Measurements from ENCODE around the gene LCLAT1. TPM values are rescaled to one million over a fixed set of nuclear protein-coding genes. Genes with fewer than 3 reads are reported as not detected.

The LCLAT1 gene
- total and polyA plus RNA-seq, 2 of the 4 experiments (the other 2 are of a cell fraction): 7.5 to 11.5 TPM

- POLR2A ChIA-PET (ENCODE audit: unreplicated experiment): no interaction called here
- peak; percentile 7 for DNase-seq
- TF ChIP-seq CHD1 (IDR thresholded peaks at IDR 0.05; ENCODE audit: low read depth, low read length) (no peak), NFE2L2 (IDR thresholded peaks at IDR 0.05; ENCODE audit: low read depth, low read length) (no peak), RAD21 (IDR thresholded peaks at IDR 0.05; ENCODE audit: low read length) (no peak), USF2 (IDR thresholded peaks at IDR 0.05; ENCODE audit: low read depth, low read length) (no peak), MXI1 (IDR thresholded peaks at IDR 0.05; ENCODE audit: borderline replicate concordance, low read depth, low read length) (no peak), RFX5 (IDR thresholded peaks at IDR 0.05; ENCODE audit: low read depth, low read length) (no peak), FOS (IDR thresholded peaks at IDR 0.05; ENCODE audit: low read depth, low read length) (no peak), CEBPB (IDR thresholded peaks at IDR 0.05; ENCODE audit: low read depth, low read length) (no peak), CTCF (conservative IDR thresholded peaks at IDR 0.05; ENCODE audit: low read depth, low read length) (no peak), MAZ (IDR thresholded peaks at IDR 0.05; ENCODE audit: borderline replicate concordance, low read depth, low read length) (no peak), ELK1 (IDR thresholded peaks at IDR 0.05; ENCODE audit: borderline replicate concordance, low read depth, low read length) (no peak), MAFK (IDR thresholded peaks at IDR 0.05; ENCODE audit: low read depth, low read length) (no peak), RCOR1 (IDR thresholded peaks at IDR 0.05; ENCODE audit: insufficient replicate concordance, low read length) (no peak), BHLHE40 (IDR thresholded peaks at IDR 0.05; ENCODE audit: low read depth, low read length) (no peak), SMC3 (IDR thresholded peaks at IDR 0.05; ENCODE audit: low read depth, low read length) (no peak), POLR2A (IDR thresholded peaks at IDR 0.05; ENCODE audit: low read depth, low read length) (no peak)
Observed at GRCh38 chr2:30588994-30589393, 141.9 kb downstream of the LCLAT1 start.

More at GRCh38 chr2:30588994-30589393, 141.9 kb downstream of the LCLAT1 start:
- no peak overlapping the region for H3K9ac ChIP-seq (ENCODE audit: low read depth, low read length)
- no peak for ATAC-seq (ENCODE audit: low read depth)
- CTCF ChIA-PET: interaction anchor here (0.5 kb wide), 1 partner anchor 374 kb away, joined by 3 read pairs; no protein-coding TSS in a partner anchor
- H2AK5ac ChIP-seq (ENCODE audit: low read depth, low read length): no peak overlapping the region
- in situ Hi-C loops (cut with MboI; ENCODE audit: low sequenced_read_pairs): no loop called here
- no peak overlapping the region for H4K8ac ChIP-seq (ENCODE audit: low read depth in 2 of 2, low read length in 2 of 2)
- no TSS peak for BruUV-seq (replicated peaks)
- H2AFZ ChIP-seq (replicated peaks; ENCODE audit: low read length, poor library complexity): no peak overlapping the region
- no peaks in the 10 kb centered on the region for H3K9me1 ChIP-seq (ENCODE audit: insufficient read depth, low read length)
- H4K91ac ChIP-seq (ENCODE audit: insufficient read depth, low read depth, low read length): no peak overlapping the region
- no peaks in the 10 kb centered on the region; the same call in 1 of the 2 replicates for H3K36me3 ChIP-seq (ENCODE audit: control insufficient read depth, insufficient read depth, low read length)
- H3K56ac ChIP-seq (ENCODE audit: extremely low read depth, insufficient read depth, low read length): no peak overlapping the region
- H3K4me2 ChIP-seq (ENCODE audit: low read depth, low read length): no peak overlapping the region
- H3K4ac ChIP-seq (ENCODE audit: low read depth, low read length): no peak overlapping the region
- H3K4me1 ChIP-seq (ENCODE audit: control insufficient read depth, insufficient read depth, low read length): peaks cover 4% of the 10 kb centered on the region; the same call in 1 of the 2 replicates
- no peak overlapping the region for H3K14ac ChIP-seq (replicated peaks; ENCODE audit: low read depth, low read length)
- no peaks in the 10 kb centered on the region for H3K27me3 ChIP-seq (ENCODE audit: control insufficient read depth, insufficient read depth, low read length)
- H4K5ac ChIP-seq (ENCODE audit: low read depth, low read length): no peak overlapping the region
- no peak overlapping the region for H2AK9ac ChIP-seq (replicated peaks; ENCODE audit: low read depth, low read length, poor library complexity)
- intact Hi-C loops (cut with micrococcal nuclease): no loop called here
- no peak overlapping the region for H2BK120ac ChIP-seq (ENCODE audit: low read depth, low read length)
- H3K27ac ChIP-seq (ENCODE audit: insufficient read depth, low read length): no peak overlapping the region
- no peak overlapping the region for H2BK15ac ChIP-seq (ENCODE audit: low read depth, low read length)
- no peak overlapping the region for H3K18ac ChIP-seq (ENCODE audit: low read depth, low read length)
- H3K4me3 ChIP-seq (ENCODE audit: insufficient read depth, low read depth, low read length): no peak overlapping the region
- H3K79me1 ChIP-seq (ENCODE audit: low read depth in 1 of 2, low read length in 2 of 2): peaks cover 9 to 14% of the 10 kb centered on the region in 2 experiments; a peak in 2 of 4 replicates
- H2BK5ac ChIP-seq (ENCODE audit: low read depth, low read length, poor library complexity, severe bottlenecking): no peak overlapping the region
- H4K20me1 ChIP-seq (ENCODE audit: insufficient read depth, low read length): no peaks in the 10 kb centered on the region
- no peak overlapping the region for H3K23ac ChIP-seq (ENCODE audit: low read depth, low read length)
- H2BK20ac ChIP-seq (ENCODE audit: low read depth, low read length): no peak overlapping the region
- H3K9me3 ChIP-seq (ENCODE audit: control insufficient read depth, insufficient read depth, low read length): no peaks in the 10 kb centered on the region
- dilution Hi-C loops (cut with HindIII; ENCODE audit: low sequenced_read_pairs, unreplicated experiment): no loop called here
